ENCODE data around the gene SECISBP2L.

- TF ChIP-seq, protein P1, sequence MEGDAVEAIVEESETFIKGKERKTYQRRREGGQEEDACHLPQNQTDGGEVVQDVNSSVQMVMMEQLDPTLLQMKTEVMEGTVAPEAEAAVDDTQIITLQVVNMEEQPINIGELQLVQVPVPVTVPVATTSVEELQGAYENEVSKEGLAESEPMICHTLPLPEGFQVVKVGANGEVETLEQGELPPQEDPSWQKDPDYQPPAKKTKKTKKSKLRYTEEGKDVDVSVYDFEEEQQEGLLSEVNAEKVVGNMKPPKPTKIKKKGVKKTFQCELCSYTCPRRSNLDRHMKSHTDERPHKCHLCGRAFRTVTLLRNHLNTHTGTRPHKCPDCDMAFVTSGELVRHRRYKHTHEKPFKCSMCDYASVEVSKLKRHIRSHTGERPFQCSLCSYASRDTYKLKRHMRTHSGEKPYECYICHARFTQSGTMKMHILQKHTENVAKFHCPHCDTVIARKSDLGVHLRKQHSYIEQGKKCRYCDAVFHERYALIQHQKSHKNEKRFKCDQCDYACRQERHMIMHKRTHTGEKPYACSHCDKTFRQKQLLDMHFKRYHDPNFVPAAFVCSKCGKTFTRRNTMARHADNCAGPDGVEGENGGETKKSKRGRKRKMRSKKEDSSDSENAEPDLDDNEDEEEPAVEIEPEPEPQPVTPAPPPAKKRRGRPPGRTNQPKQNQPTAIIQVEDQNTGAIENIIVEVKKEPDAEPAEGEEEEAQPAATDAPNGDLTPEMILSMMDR (IDR thresholded peaks at IDR 0.05; ENCODE audit: low read depth, low read length, poor library complexity, severe bottlenecking) = no peak
- TF ChIP-seq EZH2phosphoT487 (IDR thresholded peaks at IDR 0.05; ENCODE audit: borderline replicate concordance, low read length) = no peak
These were observed 16.7 kb upstream of the SECISBP2L start for GRCh38 chr15:49062900-49063299.
